Kidney (tissue), 14 donors: ENCODE measurements around the gene HYLS1. TPM values are rescaled to one million over a fixed set of nuclear protein-coding genes. Genes with fewer than 3 reads are reported as not detected.

Experiments
- DNase-seq, 5 donors: peaks; one replicate each; pipeline ENCODE4 v3.0.0-alpha.2; 2013 to 2020
- FAIRE-seq: peaks from 2 replicates; lab custom pipeline; 2012; peaks lifted over from hg19 to GRCh38; lab: Jason Lieb, UNC
- H3K27ac ChIP-seq, 2 donors: one replicate each; pipeline ENCODE4 v1.7.0; 2013; ENCODE audit warnings: low read depth in 2 of 2, low read length in 2 of 2, inconsistent platforms in 1 of 2
- H3K27me3 ChIP-seq: one replicate; pipeline ENCODE4 v1.7.1; 2013; ENCODE audit warnings: low read length, inconsistent platforms; ENCODE audit not compliant: control insufficient read depth, insufficient read depth
- H3K36me3 ChIP-seq, 3 donors: one replicate each; pipeline versions ENCODE4 v1.7.0 to v1.7.1; 2013; ENCODE audit warnings: low read length in 3 of 3, control low read depth in 1 of 3, inconsistent platforms in 1 of 3; ENCODE audit not compliant: insufficient read depth in 3 of 3, control insufficient read depth in 2 of 3
- H3K4me1 ChIP-seq, 3 donors: one replicate each; pipeline versions ENCODE4 v1.7.0 to v1.7.1; 2013; ENCODE audit warnings: low read length in 3 of 3, inconsistent platforms in 1 of 3, low read depth in 1 of 3; ENCODE audit not compliant: control insufficient read depth in 2 of 3, insufficient read depth in 2 of 3
- H3K4me3 ChIP-seq, 3 donors: one replicate each; pipeline versions ENCODE4 v1.7.0 to v1.8.1; 2013; ENCODE audit warnings: low read length in 3 of 3, control low read depth in 1 of 3, inconsistent platforms in 1 of 3
- H3K9ac ChIP-seq, 3 donors: one replicate each; pipeline versions ENCODE4 v1.7.0 to v1.7.1; 2013; ENCODE audit warnings: low read length in 3 of 3, control low read depth in 1 of 3, inconsistent platforms in 1 of 3
- H3K9me3 ChIP-seq, 3 donors: one replicate each; pipeline versions ENCODE4 v1.7.0 to v1.7.1; 2013; ENCODE audit warnings: low read length in 3 of 3, control low read depth in 1 of 3, inconsistent platforms in 1 of 3; ENCODE audit not compliant: control insufficient read depth in 2 of 3, insufficient read depth in 1 of 3
- intact Hi-C: fragments of 100-400 bp; cut with DNase I; formaldehyde crosslinking; loops from one replicate; pipeline ENCODE4 v1.11.1; 2022
- polyA plus RNA-seq: library from polyadenylated mRNA; stranded (reverse); fragments of 350-450 nt; fragmentation: Illumina TruSeq; extraction: RNeasy Lipid Tissue Mini Kit (QIAGEN cat#74804); gene quantifications from one replicate; pipeline ENCODE4 v1.2.3, GENCODE V29; 2014; ENCODE audit warnings: low read depth, low replicate concordance; ENCODE audit not compliant: insufficient read depth
- total RNA-seq: library from RNA; stranded (reverse); fragmentation: NEBNext Ultra II Directional; extraction: Animal tissue kit (Norgen Biotek cat#: 25700); gene quantifications from one replicate; pipeline ENCODE4 v1.2.1, GENCODE V29; 2021
- TF ChIP-seq, protein P1 (sequence below): IDR thresholded peaks from 3 replicates; pipeline ENCODE4 v1.5.1; 2012; ENCODE audit warnings: mild to moderate bottlenecking, moderate library complexity, borderline replicate concordance; ENCODE audit not compliant: insufficient read depth; ENCODE audit errors: extremely low read depth
- donor health status: control.
- donor health status: control.
- donor health status: control.
- donor health status: control.
- donor health status: control.
- donor health status: DM: yes; HTN: yes; CAD: no.
- donor health status: Normal renal cell carcinoma (clear cell type).

Gene HYLS1
- total and polyA plus RNA-seq, 2 donors from 2014 or later = 3.0 to 4.9 TPM

GRCh38 chr11:125941267-125941618, 53.8 kb downstream of the HYLS1 start:
- no peak overlapping the region for H3K27ac ChIP-seq
- no peaks in the 10 kb centered on the region for H3K9me3 ChIP-seq
- H3K9ac ChIP-seq = no peak overlapping the region
- FAIRE-seq = no peak
- intact Hi-C loops = no loop called here
- TF ChIP-seq, protein P1, sequence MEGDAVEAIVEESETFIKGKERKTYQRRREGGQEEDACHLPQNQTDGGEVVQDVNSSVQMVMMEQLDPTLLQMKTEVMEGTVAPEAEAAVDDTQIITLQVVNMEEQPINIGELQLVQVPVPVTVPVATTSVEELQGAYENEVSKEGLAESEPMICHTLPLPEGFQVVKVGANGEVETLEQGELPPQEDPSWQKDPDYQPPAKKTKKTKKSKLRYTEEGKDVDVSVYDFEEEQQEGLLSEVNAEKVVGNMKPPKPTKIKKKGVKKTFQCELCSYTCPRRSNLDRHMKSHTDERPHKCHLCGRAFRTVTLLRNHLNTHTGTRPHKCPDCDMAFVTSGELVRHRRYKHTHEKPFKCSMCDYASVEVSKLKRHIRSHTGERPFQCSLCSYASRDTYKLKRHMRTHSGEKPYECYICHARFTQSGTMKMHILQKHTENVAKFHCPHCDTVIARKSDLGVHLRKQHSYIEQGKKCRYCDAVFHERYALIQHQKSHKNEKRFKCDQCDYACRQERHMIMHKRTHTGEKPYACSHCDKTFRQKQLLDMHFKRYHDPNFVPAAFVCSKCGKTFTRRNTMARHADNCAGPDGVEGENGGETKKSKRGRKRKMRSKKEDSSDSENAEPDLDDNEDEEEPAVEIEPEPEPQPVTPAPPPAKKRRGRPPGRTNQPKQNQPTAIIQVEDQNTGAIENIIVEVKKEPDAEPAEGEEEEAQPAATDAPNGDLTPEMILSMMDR = no peak
- H3K4me3 ChIP-seq = no peak overlapping the region
- no peaks in the 10 kb centered on the region for H3K4me1 ChIP-seq
- no peaks in the 10 kb centered on the region for H3K27me3 ChIP-seq
- DNase-seq = no peak
- no peaks in the 10 kb centered on the region for H3K36me3 ChIP-seq

DNA sequence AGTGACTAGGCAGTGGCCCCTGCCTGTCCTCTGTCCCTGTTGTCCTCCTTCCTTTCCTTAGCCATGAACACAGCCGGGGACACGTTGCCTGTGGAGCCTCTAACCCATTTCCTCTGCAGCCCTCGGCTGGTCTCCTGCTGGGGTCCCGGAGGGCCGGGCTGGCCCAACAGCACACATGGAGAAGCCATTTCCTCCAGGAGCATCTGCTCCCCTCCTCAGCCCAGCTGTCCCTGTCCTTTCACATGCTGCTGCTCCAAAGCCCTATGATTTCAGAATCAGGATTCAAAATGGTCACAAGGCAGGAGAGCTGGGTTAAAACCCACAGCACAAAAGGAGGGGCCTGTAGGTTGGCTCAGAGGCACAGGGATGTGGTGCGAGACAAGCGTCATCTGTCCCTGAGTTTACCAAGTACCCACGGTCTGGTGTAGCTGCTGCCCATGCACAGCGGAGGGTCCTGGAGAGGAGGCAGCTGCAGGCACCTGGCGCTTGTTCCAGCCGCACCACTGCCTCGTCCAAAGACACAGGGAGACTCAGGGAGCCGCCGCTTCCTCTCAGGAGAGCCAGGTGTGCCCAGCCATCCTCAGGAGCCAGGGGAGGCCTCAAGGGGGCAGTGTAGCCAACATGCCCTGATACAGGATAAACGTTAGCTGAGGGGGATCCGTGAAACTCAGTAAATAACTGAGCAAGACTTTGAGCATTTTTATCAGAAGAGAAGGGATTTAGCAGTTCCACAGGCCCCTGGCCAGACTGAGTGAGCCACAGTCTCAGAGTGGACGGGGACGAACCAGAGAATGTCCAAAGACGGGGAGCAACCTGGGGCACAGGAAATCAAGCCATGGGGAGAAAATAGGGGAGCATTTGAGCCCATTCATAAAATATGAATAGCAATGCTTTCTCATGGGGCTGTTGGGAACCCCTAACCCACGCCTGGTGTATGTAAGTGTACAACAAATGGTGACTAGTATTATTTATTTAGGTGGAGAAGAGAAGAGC, 54.4 kb downstream of the HYLS1 start:
- Histone ChIP-seq H3K4me3 (no peak overlapping the region), H3K4me1 (no peaks in the 10 kb centered on the region), H3K27ac (no peak overlapping the region), H3K9ac (no peak overlapping the region), H3K9me3 (no peaks in the 10 kb centered on the region), H3K36me3 (no peaks in the 10 kb centered on the region), H3K27me3 (no peaks in the 10 kb centered on the region)
- intact Hi-C loops = no loop called here
- FAIRE-seq = no peak
- TF ChIP-seq, protein P1 = peak; percentile 62
- peak in 4 of 5 donors; percentile 67 to 80 (median 74) for DNase-seq

DNA sequence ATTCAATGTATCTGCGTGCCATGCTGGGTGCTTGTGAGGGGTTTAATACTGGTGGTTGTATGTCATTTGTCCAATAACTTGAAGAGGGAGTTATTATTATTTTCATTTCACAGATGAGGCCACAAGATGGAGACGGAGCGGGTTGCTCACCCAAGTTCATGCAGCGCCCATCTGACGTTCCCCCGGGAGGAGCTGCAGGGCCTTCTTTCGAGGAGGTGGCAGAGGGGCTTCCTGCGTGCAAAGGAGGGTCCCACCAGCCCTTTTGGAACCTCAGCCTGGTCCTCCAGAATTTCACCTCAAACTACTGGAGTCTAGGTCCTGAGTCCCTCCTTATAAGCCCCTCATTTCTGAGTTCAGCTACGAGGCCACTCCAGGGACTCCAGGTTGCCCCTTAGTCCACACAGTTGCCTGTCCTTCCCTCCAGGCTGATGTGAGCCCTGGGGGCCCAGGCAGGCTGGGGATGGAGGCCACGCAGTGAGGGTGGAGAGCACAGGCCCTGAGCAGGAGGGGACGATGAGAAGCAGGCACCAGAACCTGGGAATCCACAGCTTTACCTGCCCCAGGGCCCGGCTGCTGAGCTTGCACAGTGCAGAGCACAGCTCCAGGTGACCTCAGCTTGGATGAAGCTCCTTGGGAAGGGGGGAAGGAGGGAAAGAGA, 55.4 kb downstream of the HYLS1 start:
- H3K27ac ChIP-seq = no peak overlapping the region
- H3K9ac ChIP-seq = no peak overlapping the region
- FAIRE-seq = no peak
- TF ChIP-seq, protein P1 = no peak
- no peaks in the 10 kb centered on the region for H3K4me1 ChIP-seq
- H3K4me3 ChIP-seq = no peak overlapping the region
- no peak for DNase-seq
- intact Hi-C loops = no loop called here
- no peaks in the 10 kb centered on the region for H3K36me3 ChIP-seq
- H3K9me3 ChIP-seq = no peaks in the 10 kb centered on the region
- H3K27me3 ChIP-seq = no peaks in the 10 kb centered on the region
